Skeletal muscle satellite cell (primary cell): ENCODE data around the gene TMEM158. TPM values are rescaled to one million over a fixed set of nuclear protein-coding genes. Genes with fewer than 3 reads are reported as not detected.

ENCODE experiments used
- H3K27me3 ChIP-seq: 2 replicates; pipeline ENCODE4 v1.7.0; 2013; ENCODE audit warnings: low read length; ENCODE audit not compliant: control insufficient read depth, insufficient read depth
- H3K36me3 ChIP-seq: 2 replicates; pipeline ENCODE4 v1.7.0; 2013; ENCODE audit warnings: mild to moderate bottlenecking, control low read depth, low read length; ENCODE audit not compliant: insufficient read depth
- H3K4me1 ChIP-seq: 2 replicates; pipeline ENCODE4 v1.7.0; 2013; ENCODE audit warnings: low read length; ENCODE audit not compliant: control insufficient read depth, insufficient read depth
- H3K4me2 ChIP-seq: 2 replicates; pipeline ENCODE4 v1.7.0; 2013; ENCODE audit warnings: mild to moderate bottlenecking, low read length
- H3K4me3 ChIP-seq: 2 replicates; pipeline ENCODE4 v1.7.0; 2013; ENCODE audit warnings: low read length
- H3K9ac ChIP-seq: 2 replicates; pipeline ENCODE4 v1.7.0; 2013; ENCODE audit warnings: mild to moderate bottlenecking, low read depth, low read length, moderate library complexity
- H3K9me3 ChIP-seq: replicated peaks from 2 replicates; pipeline ENCODE4 v1.7.0; 2013; ENCODE audit warnings: mild to moderate bottlenecking, control low read depth, low read length
- small RNA-seq: library from RNA; depleted of rRNA; stranded (forward); fragments of <200 nt; gene quantifications from one replicate; pipeline ENCODE3, GENCODE V24; 2012

The TMEM158 gene

DNA sequence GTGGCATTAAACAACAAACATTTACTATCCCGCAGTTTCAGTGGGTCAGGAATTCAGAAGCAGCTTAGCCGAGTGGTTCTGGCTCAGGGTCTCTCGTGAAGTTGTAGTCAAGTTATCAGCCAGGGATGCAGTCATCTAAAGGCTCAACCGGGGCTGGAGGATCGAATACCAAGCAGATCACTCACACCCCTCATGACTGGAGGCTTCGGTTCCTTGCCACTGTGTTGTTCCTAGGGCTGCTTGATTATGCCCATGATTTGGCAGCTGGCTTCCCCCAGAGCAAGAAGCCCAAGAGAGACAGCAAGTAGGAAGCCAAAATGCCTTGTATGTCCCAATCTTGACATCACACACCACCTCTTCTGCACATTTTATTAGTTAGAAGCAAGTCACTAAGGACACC is 46.0 kb downstream of the TMEM158 start:
- no peaks in the 10 kb centered on the region for H3K27me3 ChIP-seq

DNA sequence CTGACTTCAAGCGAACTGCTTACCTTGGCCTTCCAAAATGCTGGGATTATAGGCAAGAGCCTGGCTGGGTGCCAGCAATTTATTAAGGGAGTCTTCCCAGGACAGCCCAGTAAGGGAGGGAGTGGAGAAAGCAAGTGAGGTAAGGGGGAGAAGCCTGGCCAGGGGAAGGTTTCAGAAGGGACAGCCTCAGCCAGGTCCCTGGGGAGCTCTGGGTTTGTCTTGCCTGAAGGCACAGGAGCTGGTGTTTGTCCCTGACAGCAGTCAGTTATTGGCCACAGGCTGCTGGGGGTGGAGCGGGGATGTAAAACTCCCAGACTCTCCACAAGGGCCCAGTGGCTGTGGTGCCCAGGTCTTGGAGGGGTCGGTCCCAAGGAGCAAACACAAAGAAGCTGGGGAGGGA is 46.9 kb downstream of the TMEM158 start:
- no peak overlapping the region for H3K9ac ChIP-seq
- H3K36me3 ChIP-seq = no peaks in the 10 kb centered on the region
- no peaks in the 10 kb centered on the region for H3K9me3 ChIP-seq
- no peaks in the 10 kb centered on the region for H3K27me3 ChIP-seq
- H3K4me1 ChIP-seq = peaks cover 47% of the 10 kb centered on the region
- H3K4me2 ChIP-seq = no peak overlapping the region
- no peak overlapping the region for H3K4me3 ChIP-seq

More for the DNA sequence above, 46.0 kb downstream of the TMEM158 start:
- Histone ChIP-seq H3K9me3 (no peaks in the 10 kb centered on the region), H3K9ac (no peak overlapping the region), H3K4me2 (no peak overlapping the region), H3K4me3 (no peak overlapping the region), H3K36me3 (no peaks in the 10 kb centered on the region), H3K4me1 (peaks cover 50% of the 10 kb centered on the region)

DNA sequence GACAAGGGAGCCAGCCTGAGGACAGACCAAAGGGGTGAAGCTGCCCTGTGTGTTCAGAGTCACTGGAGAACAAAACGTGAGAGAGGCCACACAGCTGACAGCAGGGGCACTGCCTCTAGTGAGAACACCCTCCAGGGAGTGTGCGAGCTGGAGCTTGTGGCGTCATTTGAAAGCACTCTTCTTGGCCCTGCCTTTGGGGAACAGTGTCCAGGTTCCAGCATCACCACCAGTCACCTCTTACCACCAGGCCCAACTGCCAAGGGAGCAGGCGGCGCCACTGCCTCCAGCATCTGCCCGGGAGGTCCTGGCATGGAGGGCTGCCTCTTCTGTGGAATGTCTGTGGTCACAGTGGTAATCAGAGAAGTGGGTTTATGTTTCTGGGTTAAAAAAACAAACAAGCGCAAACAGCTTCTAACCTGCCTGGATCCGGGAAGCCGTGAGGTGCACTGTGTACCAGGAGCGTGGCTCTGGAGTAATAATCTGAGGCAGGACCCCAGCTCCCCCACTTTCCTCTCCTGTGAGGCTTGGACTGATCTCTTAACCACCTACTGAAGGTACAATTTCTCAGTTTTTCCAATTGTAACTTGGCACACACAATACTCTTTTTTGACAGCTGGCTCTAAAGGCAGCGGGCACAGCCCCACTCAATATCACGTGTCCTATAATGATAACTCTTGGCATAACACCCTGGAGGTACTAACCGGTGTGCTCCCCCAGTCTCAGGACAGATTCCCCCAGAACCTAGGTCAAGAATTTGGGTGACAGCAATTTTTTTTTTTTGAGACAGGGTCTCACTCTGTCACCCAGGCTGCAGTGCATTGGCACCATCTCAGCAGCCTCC is 47.7 kb downstream of the TMEM158 start:
- Histone ChIP-seq H3K36me3 (no peaks in the 10 kb centered on the region), H3K4me1 (peaks cover 41% of the 10 kb centered on the region), H3K4me3 (no peak overlapping the region), H3K4me2 (peak overlapping the region; percentile 2), H3K27me3 (no peaks in the 10 kb centered on the region), H3K9ac (peak overlapping the region; percentile 41), H3K9me3 (no peaks in the 10 kb centered on the region)

DNA sequence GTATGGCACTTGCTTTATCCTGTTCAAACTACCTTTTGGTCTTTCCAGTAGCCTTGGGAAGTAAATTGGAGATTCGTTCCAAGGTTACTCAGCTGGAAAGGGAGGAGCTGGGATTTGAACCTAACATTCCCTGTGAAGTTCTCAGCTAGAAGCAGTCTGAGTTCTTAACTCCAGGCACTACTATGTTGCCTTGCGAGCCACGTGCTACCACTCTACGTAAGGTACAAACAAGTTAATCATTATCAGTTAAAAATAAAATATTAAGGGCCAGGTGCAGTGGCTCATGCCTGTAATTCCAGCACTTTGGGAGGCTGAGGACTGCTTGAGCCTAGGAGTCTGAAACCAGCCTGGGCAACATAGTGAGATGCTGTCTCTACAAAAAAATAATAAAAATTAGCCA is 49.2 kb downstream of the TMEM158 start:
- no peak overlapping the region for H3K4me3 ChIP-seq
- peaks cover 33% of the 10 kb centered on the region for H3K4me1 ChIP-seq
- no peak overlapping the region for H3K9ac ChIP-seq
- no peaks in the 10 kb centered on the region for H3K27me3 ChIP-seq
- no peaks in the 10 kb centered on the region for H3K36me3 ChIP-seq
- H3K9me3 ChIP-seq = no peaks in the 10 kb centered on the region
- H3K4me2 ChIP-seq = no peak overlapping the region

Small RNA genes lying within 50 kb of the gene (small RNA-seq; reads per million reads assigned to genes)
- gene RF00012 = not detected
